Measurements from ENCODE around the gene SCEL.
"Not testable (repeated sequence)": the region's sequence is repeated elsewhere in the genome, so short reads cannot be mapped to it uniquely, and the experiment has no call there.

Gene SCEL

GRCh38 chr13:77535448-77535847 is at the start of gene SCEL:
TSS of gene SCEL (plus strand) at chr13:77535706. CDS start at chr13:77555876, 20,170 bp downstream.
- DNase-seq (ENCODE audit: low spot score): no peak

DNA sequence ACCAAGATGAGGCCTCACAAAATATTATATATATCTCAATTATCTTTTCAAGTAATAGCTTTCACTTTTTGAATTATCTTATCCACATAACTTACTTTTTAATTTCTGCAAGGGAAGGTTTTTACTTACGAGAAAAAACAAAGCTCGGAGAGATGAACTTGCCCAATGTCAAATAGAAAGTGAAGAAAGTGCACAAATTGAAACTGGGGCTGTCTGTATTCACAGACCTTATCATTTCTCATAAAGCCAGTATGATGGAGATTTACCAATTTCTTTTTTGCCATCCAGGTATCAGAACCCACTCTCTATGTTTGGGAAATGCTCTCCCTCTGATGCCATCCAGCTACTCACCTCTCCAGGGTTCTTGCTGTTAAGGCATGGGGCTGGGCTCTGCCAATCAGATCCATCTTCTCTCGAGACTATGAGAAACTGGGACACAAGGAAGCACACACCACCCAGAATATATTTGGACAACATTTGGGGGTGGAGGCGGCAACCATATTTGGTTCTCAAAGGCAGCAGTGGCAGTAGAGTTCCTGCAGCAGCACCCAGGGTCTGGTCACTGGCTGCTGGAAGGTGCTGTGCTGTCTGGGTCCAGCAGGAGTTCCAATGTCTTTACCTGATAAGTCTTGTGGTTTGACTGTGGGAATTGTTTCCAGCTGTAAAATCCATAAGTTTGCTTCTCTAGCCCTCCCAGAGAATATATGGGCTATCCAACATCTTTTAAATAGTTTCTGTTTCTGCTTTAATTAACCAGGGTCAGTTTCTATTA is 45.8 kb upstream of the SCEL start:
- DNase-seq (ENCODE audit: low spot score): no peak

DNA sequence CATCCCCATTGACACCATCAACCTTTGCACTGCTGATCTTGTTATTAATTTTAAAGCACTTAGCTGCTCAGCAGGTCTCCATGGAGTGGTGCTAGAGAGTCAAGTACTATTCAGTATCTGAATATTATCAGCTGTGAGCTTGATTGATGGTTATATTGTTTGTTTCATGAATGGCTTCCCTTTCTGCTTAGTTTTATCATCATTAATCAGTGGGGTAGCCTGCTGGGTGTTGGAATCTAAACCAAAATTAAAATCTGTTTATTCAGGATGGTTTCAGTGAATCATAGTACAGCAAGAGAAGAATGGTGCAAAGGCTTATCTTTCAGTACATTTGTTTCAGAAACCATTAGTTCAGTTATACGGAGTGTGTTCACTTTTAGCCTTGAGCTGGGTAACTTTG is 42.5 kb upstream of the SCEL start:
- no peak for DNase-seq (ENCODE audit: low spot score)

- no peak for DNase-seq (ENCODE audit: low spot score)
These were observed 41.3 kb upstream of the SCEL start for GRCh38 chr13:77494226-77494625.

DNA sequence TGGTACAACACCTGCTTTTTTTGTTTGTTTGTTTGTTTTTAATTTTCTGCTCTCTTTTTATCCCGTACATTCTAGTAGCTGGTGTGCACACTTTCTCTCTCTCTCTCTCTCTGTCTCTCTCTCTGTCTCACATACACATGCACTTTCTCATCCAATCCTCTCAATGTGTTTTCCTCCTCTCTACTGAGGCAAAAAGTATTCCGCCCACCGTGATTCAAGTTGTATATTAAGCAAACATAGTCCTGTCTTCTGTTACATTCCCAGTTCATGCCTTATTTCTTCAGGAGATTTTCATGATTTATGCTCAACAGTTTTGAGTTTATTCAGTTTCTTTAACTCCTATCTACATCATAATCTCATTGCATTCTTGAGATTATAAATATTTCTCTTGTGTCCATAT is 38.2 kb upstream of the SCEL start:
- no peak for DNase-seq (ENCODE audit: low spot score)

DNA sequence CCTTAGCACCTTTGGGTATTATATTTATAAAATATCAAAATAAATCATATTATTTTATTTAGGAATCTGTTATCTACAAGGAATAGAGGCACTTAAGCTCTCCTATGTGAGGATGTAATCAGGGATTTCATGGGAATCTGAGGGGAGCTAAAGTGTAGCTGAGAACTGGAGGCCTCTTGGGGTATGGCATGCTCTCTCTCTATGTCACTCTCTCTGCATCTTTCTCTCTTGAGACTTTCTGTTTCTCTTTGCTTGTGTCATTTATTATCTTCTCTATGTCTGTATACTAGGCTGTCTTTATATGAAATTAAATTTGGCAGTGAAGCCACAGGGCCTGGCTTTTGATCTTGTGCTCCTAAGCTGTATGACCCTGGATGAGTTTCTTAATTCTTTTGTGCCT is 37.7 kb upstream of the SCEL start:
- no peak for DNase-seq (ENCODE audit: low spot score)

- DNase-seq (ENCODE audit: low spot score): no peak
These were observed 33.3 kb upstream of the SCEL start for GRCh38 chr13:77502104-77502720.

- no peak for DNase-seq (ENCODE audit: low spot score)
These were observed 32.1 kb upstream of the SCEL start for GRCh38 chr13:77503398-77503797.

DNA sequence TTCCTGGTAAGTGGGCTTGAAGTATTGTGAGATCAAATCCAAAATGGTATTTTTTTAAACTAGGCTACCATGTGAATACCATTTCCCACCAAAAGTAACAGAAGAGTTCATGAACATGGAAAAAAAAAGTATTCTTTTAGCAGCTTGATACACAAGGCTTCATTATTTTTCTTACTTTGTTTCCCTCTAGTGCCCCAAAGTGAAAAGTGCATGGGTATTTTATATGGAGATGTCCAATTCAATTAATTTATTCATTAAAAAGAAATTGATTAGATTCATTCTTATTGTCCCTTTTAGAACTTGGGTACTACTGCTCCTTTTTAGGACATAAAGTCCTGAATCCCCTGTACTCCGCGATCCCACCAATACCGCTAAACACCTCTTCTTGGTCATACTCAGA is 28.6 kb upstream of the SCEL start:
- DNase-seq (ENCODE audit: low spot score): no peak

DNA sequence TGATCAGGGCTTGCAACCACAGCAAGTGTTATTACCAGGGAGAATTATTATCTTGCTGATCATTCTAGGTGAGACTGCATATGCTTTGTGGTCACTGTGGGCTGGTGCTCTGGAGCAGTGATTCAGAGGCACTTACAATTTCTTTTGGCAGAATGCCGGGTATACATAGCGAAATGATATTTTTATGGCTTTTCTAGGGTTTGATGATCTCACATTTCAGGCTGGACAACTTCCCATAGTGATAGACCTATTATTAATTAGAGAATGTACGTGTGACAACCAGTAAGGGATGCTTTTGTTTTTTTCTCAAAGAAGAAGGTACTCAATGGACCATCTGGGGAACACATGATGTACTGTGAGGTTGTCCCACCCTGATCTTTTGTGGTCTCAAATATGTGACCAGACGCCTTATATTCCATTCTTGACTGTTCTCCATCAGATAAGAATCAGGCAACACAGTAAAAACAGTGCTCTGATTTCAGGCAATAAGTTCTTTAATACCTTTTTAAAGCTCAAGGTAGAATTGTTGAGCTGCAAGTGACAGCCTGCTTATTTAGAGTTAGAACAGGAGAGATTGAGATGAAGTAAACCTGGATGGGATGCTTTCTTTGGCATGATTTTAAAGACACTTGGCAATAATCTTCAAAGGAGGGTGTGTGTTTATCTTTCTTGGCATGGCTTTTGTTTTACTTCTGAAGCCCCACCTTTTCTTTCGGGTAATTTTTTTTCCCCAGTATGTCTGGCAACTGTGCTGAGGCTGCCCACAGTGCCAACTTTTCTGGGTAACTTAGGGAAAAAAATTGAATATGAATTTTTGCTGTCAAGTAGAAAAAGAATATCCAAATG is 27.4 kb upstream of the SCEL start:
- DNase-seq (ENCODE audit: low spot score): peak; percentile 53

- no peak for DNase-seq (ENCODE audit: low spot score)
These were observed 26.4 kb upstream of the SCEL start for GRCh38 chr13:77508959-77509620.

GRCh38 chr13:77510156-77510555 is 25.4 kb upstream of the SCEL start:
- DNase-seq (ENCODE audit: low spot score): no peak

DNA sequence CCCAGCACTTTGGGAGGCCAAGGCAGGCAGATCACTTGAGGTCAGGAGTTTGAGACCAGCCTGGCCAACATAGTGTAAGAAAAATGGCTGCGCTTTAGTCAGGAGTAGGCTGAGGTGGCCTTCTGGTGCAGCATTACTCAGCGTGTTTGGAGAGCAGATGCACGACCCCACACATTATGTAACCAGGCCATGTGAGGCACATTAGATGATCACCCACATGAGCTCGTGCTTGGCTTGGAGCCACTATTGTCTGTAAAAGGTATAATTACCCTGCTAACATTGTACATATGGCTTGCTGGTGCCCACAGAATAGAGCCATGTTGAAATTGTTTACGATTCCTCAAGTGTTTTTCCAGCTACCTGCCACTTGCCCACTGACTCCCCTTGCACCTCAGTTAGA is 24.0 kb upstream of the SCEL start:
- DNase-seq (ENCODE audit: low spot score): no peak

DNA sequence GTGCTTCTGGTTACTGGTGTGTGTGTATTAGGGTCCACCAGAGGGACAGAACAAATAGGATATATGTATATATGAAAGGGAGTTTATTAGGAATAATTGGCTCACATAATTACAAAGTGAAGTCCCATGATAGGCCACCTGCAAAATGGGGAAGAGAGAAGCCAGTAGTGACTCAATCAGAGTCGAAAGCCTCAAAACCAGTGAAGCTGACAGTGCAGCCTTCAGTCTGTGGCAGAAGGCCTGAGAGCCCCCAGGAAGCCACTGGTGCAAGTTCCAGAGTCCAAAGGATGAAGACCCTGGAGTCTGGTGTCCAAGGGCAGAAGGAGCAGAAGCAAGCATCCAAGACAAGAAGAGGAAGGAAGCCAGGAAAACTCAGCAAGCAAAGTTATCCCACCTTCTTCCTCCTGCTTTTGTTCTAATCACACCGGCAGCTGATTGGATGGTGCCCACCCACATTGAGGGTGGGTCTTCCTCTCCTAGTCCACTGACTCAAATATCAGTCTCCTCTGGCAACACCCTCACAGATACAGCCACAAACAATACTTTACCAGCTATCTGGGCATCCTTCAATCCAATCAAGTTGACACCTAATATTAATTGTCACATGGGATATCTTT is 21.7 kb upstream of the SCEL start:
- DNase-seq (ENCODE audit: low spot score): no peak

DNA sequence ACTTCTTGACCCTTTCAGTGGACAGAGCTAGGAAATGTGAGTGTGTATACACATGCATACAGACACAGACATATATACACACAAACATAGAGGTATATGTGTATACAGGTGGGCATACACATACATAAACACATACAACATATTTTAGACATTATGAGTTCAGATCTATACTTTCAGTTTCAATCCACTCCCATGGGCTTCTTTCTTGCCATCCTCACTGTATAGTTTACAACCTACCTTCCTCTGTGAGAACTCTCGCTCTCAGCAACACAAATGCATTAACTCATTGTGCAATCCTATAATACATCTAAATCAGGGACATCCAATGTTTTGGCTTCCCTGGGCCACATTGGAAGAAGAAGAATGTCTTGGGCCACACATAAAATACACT is 21.2 kb upstream of the SCEL start:
- no peak for DNase-seq (ENCODE audit: low spot score)

- DNase-seq (ENCODE audit: low spot score): no peak
These were observed 19.7 kb upstream of the SCEL start for GRCh38 chr13:77515785-77516184.

GRCh38 chr13:77516342-77516789 is 19.1 kb upstream of the SCEL start:
- DNase-seq (ENCODE audit: low spot score): peak; percentile 14

DNA sequence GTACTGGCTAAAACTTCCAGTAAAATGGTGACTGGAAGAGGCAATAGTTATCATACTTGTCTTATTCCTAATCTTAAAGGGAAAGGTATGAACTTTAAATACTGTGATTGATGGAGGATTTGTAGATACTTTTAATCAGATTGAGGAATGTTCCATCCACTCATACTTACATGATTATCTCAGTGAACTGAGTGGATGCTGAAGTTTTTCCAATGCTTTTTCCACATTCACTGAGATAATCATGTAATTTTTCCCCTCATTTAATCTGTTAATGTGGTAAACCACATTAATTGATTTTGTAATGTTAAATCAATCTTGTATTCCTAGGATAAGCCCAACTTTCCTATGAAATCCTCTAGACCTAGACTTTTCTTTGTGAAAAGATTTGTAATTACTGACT is 17.2 kb upstream of the SCEL start:
- no peak for DNase-seq (ENCODE audit: low spot score)

GRCh38 chr13:77519396-77519795 is 16.1 kb upstream of the SCEL start:
- DNase-seq (ENCODE audit: low spot score): not testable (repeated sequence)

DNA sequence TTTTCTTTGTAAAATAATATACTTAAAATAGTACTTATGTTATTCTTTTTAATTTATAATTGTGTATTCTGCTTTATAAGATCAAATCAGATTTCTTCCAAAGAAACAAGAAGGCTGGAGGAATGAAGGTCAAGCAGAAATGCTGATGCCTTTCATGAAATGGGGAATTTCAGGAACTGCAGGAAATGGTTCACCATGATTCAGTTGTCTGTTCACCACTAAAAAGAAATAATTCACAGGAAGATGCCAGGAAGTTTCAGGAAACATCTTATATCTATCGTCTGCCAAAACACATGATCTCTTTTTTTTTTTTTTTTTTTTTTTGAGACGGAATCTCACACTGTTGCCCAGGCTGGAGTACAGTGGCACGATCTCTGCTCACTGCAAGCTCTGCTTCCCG is 15.7 kb upstream of the SCEL start:
- no peak for DNase-seq (ENCODE audit: low spot score)

DNA sequence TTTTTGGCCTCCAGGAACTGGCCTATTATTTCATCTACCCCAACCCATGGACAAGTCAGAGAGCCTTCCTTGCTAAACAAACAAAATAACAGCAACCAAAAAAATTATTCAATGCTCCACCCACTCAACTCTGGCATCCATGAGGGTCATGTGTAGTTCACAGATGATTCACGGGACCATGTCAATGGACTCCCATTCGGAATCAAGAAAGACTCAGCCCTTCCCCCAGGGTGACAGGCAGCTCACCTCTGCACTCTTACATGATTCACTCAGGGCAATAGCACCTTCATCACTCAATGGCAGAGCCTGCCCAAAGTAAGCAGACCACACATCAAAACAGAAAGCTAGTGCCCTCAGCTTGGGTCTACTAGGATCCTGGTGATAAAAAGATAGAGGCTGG is 14.3 kb upstream of the SCEL start:
- no peak for DNase-seq (ENCODE audit: low spot score)
